ENCODE data around the gene KRTAP12-1. TPM values are rescaled to one million over a fixed set of nuclear protein-coding genes. Genes with fewer than 3 reads are reported as not detected.

KRTAP12-1 gene
- total RNA-seq, 1 donor from 2014 or later = not detected

DNA sequence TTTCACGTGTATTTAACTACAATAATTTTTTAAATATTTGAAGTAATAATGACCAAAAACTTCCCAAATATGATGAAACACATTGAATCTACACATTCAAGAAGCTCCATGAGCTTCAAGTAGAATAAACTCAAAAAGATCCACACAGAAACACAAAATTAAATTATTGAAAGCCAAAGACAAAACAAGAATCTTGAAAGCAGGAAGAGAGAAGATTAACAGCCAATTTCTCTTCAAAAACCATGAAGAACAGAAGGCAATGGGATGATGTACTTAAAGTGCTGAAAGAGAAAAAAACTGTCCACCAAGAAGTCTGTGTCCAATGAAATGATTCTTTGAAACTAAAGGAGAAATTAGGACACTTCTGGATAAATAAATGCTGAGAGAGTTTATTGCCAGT is 49.9 kb downstream of the KRTAP12-1 start:
- ATAC-seq (ENCODE audit: poor library complexity) (no peak), DNase-seq (no peak)
- intact Hi-C loops (cut with DNase I) = no loop called here

Other genes with a start within 250 kb of the KRTAP12-1 start
- 2.7 TPM for gene LRRC3, start 226.7 kb downstream of the KRTAP12-1 start, total RNA-seq
- not detected for gene KRTAP10-1, start 142.0 kb downstream of the KRTAP12-1 start, total RNA-seq
- gene KRTAP10-2, start 130.7 kb downstream of the KRTAP12-1 start, total RNA-seq = not detected
- gene KRTAP10-3, start 123.4 kb downstream of the KRTAP12-1 start, total RNA-seq = not detected
- not detected for gene KRTAP10-4, start 108.4 kb downstream of the KRTAP12-1 start, total RNA-seq
- gene KRTAP10-5, start 101.6 kb downstream of the KRTAP12-1 start, total RNA-seq = not detected
- gene KRTAP10-6, start 89.7 kb downstream of the KRTAP12-1 start, total RNA-seq = not detected
- not detected for gene KRTAP10-7, start 81.6 kb downstream of the KRTAP12-1 start, total RNA-seq
- not detected for gene KRTAP10-8, start 70.1 kb downstream of the KRTAP12-1 start, total RNA-seq
- gene KRTAP10-9, start 55.1 kb downstream of the KRTAP12-1 start, total RNA-seq = not detected
- not detected for gene KRTAP10-10, start 44.8 kb downstream of the KRTAP12-1 start, total RNA-seq
- not detected for gene KRTAP10-11, start 35.7 kb downstream of the KRTAP12-1 start, total RNA-seq
- gene KRTAP12-4, start 27.5 kb downstream of the KRTAP12-1 start, total RNA-seq = not detected
- gene KRTAP12-3, start 24.2 kb downstream of the KRTAP12-1 start, total RNA-seq = not detected
- not detected for gene KRTAP12-2, start 15.2 kb downstream of the KRTAP12-1 start, total RNA-seq
- gene KRTAP10-12, start 15.0 kb upstream of the KRTAP12-1 start, total RNA-seq = not detected
- gene TSPEAR, start 29.4 kb upstream of the KRTAP12-1 start, total RNA-seq = 0.51 TPM
- gene UBE2G2, start 119.7 kb upstream of the KRTAP12-1 start, total RNA-seq = 64.5 TPM
- gene SUMO3, start 135.9 kb upstream of the KRTAP12-1 start, total RNA-seq = 66.5 TPM
- 133 TPM for gene PTTG1IP, start 191.5 kb upstream of the KRTAP12-1 start, total RNA-seq
- gene ITGB2, start 238.7 kb upstream of the KRTAP12-1 start, total RNA-seq = 23.8 TPM